ENCODE measurements around the gene TOP3A. TPM values are rescaled to one million over a fixed set of nuclear protein-coding genes. Genes with fewer than 3 reads are reported as not detected.

Gene TOP3A
- total RNA-seq, 1 experiment from 2014 or later: 35.3 TPM

- no peak for DNase-seq (ENCODE audit: extremely low read depth, low read depth)
Measured at GRCh38 chr17:18256776-18257175, 58.0 kb downstream of the TOP3A start.

- DNase-seq (ENCODE audit: extremely low read depth, low read depth): no peak
Measured at GRCh38 chr17:18256351-18256750, 58.4 kb downstream of the TOP3A start.

- DNase-seq (ENCODE audit: extremely low read depth, low read depth): no peak
Measured at GRCh38 chr17:18254888-18255649, 59.7 kb downstream of the TOP3A start.

- DNase-seq (ENCODE audit: extremely low read depth, low read depth): no peak
Measured at GRCh38 chr17:18253947-18254821, 60.6 kb downstream of the TOP3A start.

GRCh38 chr17:18253187-18253884 lies 61.5 kb downstream of the TOP3A start:
- no peak for DNase-seq (ENCODE audit: extremely low read depth, low read depth)

- DNase-seq (ENCODE audit: extremely low read depth, low read depth): no peak
Measured at GRCh38 chr17:18252160-18252559, 62.6 kb downstream of the TOP3A start.

GRCh38 chr17:18251204-18251603 lies 63.6 kb downstream of the TOP3A start:
- DNase-seq (ENCODE audit: extremely low read depth, low read depth): no peak

GRCh38 chr17:18250708-18251107 lies 64.1 kb downstream of the TOP3A start:
- no peak for DNase-seq (ENCODE audit: extremely low read depth, low read depth)

- DNase-seq (ENCODE audit: extremely low read depth, low read depth): no peak
Measured at GRCh38 chr17:18250259-18250658, 64.5 kb downstream of the TOP3A start.

GRCh38 chr17:18248811-18249210 lies 66.0 kb downstream of the TOP3A start:
- DNase-seq (ENCODE audit: extremely low read depth, low read depth): no peak

GRCh38 chr17:18248300-18248731 lies 66.5 kb downstream of the TOP3A start:
- peak; percentile 77 for DNase-seq (ENCODE audit: extremely low read depth, low read depth)

- no peak for DNase-seq (ENCODE audit: extremely low read depth, low read depth)
Measured at GRCh38 chr17:18247613-18248001, 67.2 kb downstream of the TOP3A start.

- DNase-seq (ENCODE audit: extremely low read depth, low read depth): peak; percentile 36
Measured at GRCh38 chr17:18246880-18247612, 67.7 kb downstream of the TOP3A start.

GRCh38 chr17:18246109-18246725 lies 68.6 kb downstream of the TOP3A start:
- no peak for DNase-seq (ENCODE audit: extremely low read depth, low read depth)

- DNase-seq (ENCODE audit: extremely low read depth, low read depth): no peak
Measured at GRCh38 chr17:18245038-18245776, 69.6 kb downstream of the TOP3A start.

GRCh38 chr17:18241229-18241871 lies 73.4 kb downstream of the TOP3A start:
- DNase-seq (ENCODE audit: extremely low read depth, low read depth): no peak

GRCh38 chr17:18240449-18240848 lies 74.3 kb downstream of the TOP3A start:
- no peak for DNase-seq (ENCODE audit: extremely low read depth, low read depth)

GRCh38 chr17:18238299-18238698 lies 76.5 kb downstream of the TOP3A start:
- DNase-seq (ENCODE audit: extremely low read depth, low read depth): no peak

- DNase-seq (ENCODE audit: extremely low read depth, low read depth): no peak
Measured at GRCh38 chr17:18237461-18237860, 77.3 kb downstream of the TOP3A start.

Measured in NCI-H460 (cell line).